AG10803 (cell line): ENCODE data around the gene TADA3.

Source experiments
- DNase-seq: peaks from one replicate; pipeline ENCODE4 v3.0.0; 2010; ENCODE audit warnings: low read depth
- H3K4me3 ChIP-seq: 2 replicates; pipeline ENCODE4 v1.5.1; 2011; ENCODE audit warnings: mild to moderate bottlenecking, low read length, control low read depth
- TF ChIP-seq, protein P1 (sequence below): conservative IDR thresholded peaks from 2 replicates; pipeline ENCODE4 v1.5.1; 2011; ENCODE audit warnings: mild to moderate bottlenecking, low read length, control low read depth, inconsistent platforms

Gene TADA3

DNA sequence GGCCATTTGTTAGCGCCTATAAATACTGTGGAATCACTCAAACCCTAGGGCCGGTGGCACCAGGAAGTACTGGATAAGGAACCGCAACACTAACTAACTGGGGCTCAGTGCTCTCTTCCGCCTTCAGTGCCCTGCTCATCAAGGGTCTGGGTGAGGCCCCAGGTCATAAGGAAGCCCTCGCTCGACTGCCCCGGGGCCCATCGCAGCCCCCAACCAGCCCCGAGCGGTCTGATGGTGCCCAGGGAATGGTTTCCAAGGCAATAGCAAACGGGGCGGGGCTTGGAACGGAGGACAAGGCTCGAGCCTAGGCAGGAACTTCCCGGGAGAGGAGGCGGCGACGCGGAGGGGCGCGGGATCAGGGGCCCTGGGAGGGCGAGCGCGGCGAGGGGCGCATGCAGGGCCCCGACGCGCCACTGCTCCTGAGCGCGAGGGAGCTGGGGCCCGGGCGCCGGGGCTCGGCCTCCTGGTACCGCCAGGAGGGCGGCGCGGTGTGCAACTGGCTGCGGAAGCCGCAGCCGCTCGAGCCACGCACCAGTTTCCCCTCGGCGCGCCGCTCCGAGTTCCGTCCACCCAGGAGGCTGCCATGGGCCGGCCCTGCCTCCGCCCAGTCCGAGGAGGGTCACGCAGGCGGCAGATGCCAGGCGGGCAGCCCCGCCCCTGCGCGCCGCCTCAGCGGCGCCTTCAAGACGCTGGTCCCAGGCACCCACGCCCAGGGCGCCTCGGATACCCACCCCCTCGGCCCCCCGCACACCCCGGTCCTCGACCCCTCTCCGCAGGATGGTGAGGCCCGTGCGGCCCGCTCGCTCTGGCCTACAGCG lies 17.6 kb upstream of the TADA3 start, which contains the start of gene TTLL3:
Gene TTLL3, plus strand, starts transcription at position 648 of the 818 bp plus-strand sequence. CDS start 400 bp downstream, outside the sequence.
- peak within 1 kb of the TSS; percentile 69 for H3K4me3 ChIP-seq
- TF ChIP-seq, protein P1, sequence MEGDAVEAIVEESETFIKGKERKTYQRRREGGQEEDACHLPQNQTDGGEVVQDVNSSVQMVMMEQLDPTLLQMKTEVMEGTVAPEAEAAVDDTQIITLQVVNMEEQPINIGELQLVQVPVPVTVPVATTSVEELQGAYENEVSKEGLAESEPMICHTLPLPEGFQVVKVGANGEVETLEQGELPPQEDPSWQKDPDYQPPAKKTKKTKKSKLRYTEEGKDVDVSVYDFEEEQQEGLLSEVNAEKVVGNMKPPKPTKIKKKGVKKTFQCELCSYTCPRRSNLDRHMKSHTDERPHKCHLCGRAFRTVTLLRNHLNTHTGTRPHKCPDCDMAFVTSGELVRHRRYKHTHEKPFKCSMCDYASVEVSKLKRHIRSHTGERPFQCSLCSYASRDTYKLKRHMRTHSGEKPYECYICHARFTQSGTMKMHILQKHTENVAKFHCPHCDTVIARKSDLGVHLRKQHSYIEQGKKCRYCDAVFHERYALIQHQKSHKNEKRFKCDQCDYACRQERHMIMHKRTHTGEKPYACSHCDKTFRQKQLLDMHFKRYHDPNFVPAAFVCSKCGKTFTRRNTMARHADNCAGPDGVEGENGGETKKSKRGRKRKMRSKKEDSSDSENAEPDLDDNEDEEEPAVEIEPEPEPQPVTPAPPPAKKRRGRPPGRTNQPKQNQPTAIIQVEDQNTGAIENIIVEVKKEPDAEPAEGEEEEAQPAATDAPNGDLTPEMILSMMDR = no peak
- DNase-seq = peak; percentile 58

DNA sequence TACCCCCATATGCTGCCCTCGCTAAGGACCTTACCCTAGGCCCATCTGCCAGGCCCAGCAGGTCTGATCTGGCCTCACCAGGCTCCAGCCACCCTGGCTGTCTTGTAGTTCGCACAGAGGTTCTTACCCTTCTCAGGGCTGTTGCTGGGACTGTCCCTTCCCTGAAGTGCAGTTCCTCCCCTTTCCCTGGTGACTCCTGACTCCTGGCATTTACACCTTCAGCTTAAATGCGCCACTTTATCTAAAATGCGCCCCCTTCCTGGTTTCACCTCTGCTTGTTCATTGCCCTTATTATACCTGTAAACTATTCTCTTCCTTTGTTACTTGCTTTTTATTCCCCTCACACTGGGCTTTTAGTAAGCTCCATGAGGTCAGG lies 17.0 kb upstream of the TADA3 start:
- H3K4me3 ChIP-seq = peak overlapping the region; percentile 69
- no peak for DNase-seq
- TF ChIP-seq, protein P1 = no peak

DNA sequence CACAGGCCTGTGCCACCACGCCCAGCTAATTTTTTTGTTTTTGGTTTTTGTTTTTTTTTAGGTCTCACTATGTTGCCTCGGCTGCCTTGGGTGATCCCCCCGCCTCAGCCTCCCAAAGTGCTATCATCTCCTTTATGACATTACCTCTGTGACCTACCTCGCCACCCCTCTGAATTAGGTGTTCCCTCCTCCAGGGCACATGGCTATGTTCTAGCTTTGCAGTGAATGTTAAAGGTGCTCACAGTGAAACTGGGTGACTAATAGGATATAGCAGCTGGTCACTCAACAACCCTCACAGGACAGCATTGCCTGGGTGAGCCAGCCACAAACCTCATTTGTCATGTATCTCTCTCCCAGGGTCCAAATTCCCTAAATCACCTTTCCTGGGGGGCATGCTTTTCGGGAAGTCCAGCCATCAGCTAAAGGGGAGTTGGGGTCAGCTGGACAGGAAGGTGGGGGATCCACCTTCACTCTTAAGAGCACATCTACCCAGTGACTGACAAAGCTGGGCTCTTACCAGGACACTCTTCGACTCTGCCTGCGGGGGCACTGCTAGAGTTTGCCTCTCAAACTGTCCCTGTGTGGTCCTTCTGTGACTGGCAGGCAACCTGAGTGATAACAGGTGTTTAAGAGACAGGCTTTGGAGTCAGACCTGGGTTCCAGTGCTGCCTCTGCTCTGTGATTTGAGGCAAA lies 16.2 kb upstream of the TADA3 start:
- DNase-seq = peak; percentile 18
- TF ChIP-seq, protein P1 = peak; percentile 29
- no peak overlapping the region for H3K4me3 ChIP-seq

DNA sequence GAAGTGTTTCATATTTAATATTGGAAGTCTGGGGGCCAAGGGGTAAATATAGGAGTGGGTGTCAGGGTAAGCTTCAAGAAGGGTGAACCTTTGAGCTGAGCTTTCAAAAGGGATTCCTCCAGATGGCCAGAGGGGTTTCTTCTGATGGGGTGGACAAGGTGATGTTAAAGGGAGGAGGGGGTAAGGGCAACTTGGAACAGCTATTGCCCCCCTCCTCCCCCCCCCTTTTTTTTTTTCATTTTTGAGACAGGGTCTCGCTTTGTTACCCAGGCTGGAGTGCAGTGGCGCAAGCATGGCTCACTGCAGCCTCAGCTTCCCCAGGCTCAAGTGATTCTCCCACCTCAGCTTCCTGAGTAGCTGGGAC lies 15.7 kb upstream of the TADA3 start:
- no peak overlapping the region for H3K4me3 ChIP-seq
- TF ChIP-seq, protein P1 = no peak
- DNase-seq = no peak

DNA sequence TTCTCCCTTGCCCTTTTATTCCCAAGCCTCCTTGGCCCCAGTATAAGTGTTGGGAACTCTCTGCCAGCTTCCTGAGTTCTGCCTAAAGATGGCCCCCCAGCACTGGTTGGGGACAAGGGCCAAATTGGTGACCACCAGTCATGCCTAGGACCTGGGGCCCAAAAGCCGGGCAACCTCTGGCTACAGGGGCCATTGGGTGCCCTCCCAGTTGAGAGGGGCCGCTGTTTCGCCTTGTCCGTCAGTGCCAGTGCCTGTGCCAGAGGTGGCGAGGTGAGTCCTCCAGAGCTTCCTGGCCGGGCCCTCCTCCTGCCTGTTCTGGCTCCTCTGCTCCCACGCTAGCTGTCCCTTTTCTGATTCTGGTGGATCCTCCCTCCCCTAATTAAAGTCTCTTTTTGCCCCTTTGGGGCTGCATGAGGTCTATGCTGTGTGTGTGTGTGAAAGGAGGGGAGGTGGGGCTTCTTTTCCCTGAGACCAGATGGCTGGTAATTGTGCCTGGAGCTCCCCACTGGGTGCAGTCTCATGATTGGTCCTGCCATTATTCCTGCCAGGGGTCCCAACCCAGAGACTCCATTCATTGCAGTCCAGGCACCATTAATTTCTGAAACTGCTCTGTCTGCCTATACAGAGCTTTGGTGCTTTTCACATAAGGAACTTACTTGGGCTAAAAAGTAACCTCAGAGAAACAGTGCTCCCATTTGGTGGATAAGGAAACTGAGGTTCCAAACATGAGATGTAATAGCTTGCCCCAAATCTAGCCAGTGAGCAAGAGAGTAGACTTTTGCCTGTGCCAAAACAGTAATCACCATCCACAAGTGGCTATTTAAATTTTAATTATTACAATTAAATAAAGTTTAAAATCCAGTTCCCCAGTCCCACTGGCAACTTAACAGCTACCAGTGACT lies 14.7 kb upstream of the TADA3 start:
- DNase-seq = no peak
- no peak overlapping the region for H3K4me3 ChIP-seq
- TF ChIP-seq, protein P1 = no peak

DNA sequence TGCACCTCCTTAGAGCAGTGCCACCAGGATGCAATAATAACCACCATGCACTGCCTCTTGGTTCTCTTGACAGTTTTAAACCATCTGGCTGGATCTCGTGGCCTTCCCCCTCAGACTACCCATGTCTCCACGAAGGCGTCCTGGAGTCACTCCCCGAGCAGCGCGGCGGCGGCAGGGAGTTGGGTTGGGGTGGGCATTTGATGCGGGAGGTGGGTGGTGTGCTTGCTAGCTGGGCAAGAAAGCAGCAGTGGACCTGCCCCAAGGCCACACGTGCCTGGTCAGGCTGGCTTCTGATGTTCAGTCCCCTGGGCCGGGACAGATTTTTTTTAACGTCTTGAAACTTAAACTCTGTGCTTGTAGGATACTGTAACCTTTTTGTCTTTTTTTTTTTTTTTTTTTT lies 13.9 kb upstream of the TADA3 start:
- DNase-seq = no peak
- H3K4me3 ChIP-seq = no peak overlapping the region
- TF ChIP-seq, protein P1 = no peak
